Loucy (cell line): ENCODE results near the gene MT1E.

Source experiments
- H2AFZ ChIP-seq: fragments of 200-600 bp; sonication (generic); 2 replicates; pipeline ENCODE4 v1.6.0; 2016; ENCODE audit warnings: antibody characterized with exemption, mild to moderate bottlenecking, low read length, moderate library complexity
- H3F3A ChIP-seq: fragments of 200-600 bp; 2 replicates; pipeline ENCODE4 v1.6.0; 2016; ENCODE audit warnings: antibody characterized with exemption, low read depth, mild to moderate bottlenecking
- H3K27me3 ChIP-seq: fragments of 200-600 bp; sonication (generic); 2 replicates; pipeline ENCODE4 v1.6.1; 2014; ENCODE audit warnings: low read length, mild to moderate bottlenecking; ENCODE audit not compliant: insufficient read depth, poor library complexity, severe bottlenecking
- H3K36me3 ChIP-seq: fragments of 200-600 bp; sonication (generic); 2 replicates; pipeline ENCODE4 v1.6.1; 2016; ENCODE audit warnings: low read length; ENCODE audit not compliant: insufficient read depth
- H3K4me1 ChIP-seq: fragments of 200-600 bp; sonication (generic); 2 replicates; pipeline ENCODE4 v1.5.1; 2014; ENCODE audit warnings: low read length, mild to moderate bottlenecking; ENCODE audit not compliant: insufficient read depth, poor library complexity, severe bottlenecking
- H3K4me2 ChIP-seq: fragments of 200-600 bp; sonication (generic); 2 replicates; pipeline ENCODE4 v1.6.0; 2014; ENCODE audit warnings: antibody characterized with exemption, low read length, low read depth, mild to moderate bottlenecking; ENCODE audit not compliant: poor library complexity, severe bottlenecking
- H3K4me3 ChIP-seq: fragments of 200-600 bp; sonication (generic); 2 replicates; pipeline ENCODE4 v1.5.1; 2014; ENCODE audit warnings: low read length, mild to moderate bottlenecking, mixed read lengths; ENCODE audit not compliant: poor library complexity, severe bottlenecking
- H3K79me2 ChIP-seq: fragments of 200-600 bp; sonication (generic); 2 replicates; pipeline ENCODE4 v1.6.1; 2014; ENCODE audit warnings: low read length; ENCODE audit not compliant: insufficient read depth
- H3K9ac ChIP-seq: fragments of 200-600 bp; sonication (generic); 2 replicates; pipeline ENCODE4 v1.6.0; 2014; ENCODE audit warnings: mild to moderate bottlenecking, low read depth, low read length, moderate library complexity; ENCODE audit not compliant: poor library complexity, severe bottlenecking
- H3K9me2 ChIP-seq: fragments of 200-600 bp; sonication (generic); replicated peaks from 2 replicates; pipeline ENCODE4 v1.6.1; 2016; ENCODE audit warnings: low read depth, low read length, mixed read lengths
- H3K9me3 ChIP-seq: fragments of 200-600 bp; sonication (generic); 2 replicates; pipeline ENCODE4 v1.6.1; 2014; ENCODE audit warnings: mild to moderate bottlenecking, antibody characterized with exemption, low read length, low read depth; ENCODE audit not compliant: insufficient read depth
- H4K20me1 ChIP-seq: fragments of 200-600 bp; sonication (generic); 2 replicates; pipeline ENCODE4 v1.6.0; 2014; ENCODE audit warnings: antibody characterized with exemption, low read length, mild to moderate bottlenecking; ENCODE audit not compliant: insufficient read depth, poor library complexity, severe bottlenecking
- EZH2phosphoT487 ChIP-seq: fragments of 200-600 bp; IDR thresholded peaks from 2 replicates; pipeline ENCODE4 v1.6.1; 2018; ENCODE audit warnings: antibody characterized with exemption, mild to moderate bottlenecking, moderate library complexity, borderline replicate concordance
- TF ChIP-seq, protein P1 (sequence below): fragments of 200-600 bp; sonication (generic); conservative IDR thresholded peaks from 2 replicates; pipeline ENCODE4 v1.5.1; 2014; ENCODE audit warnings: mild to moderate bottlenecking, antibody characterized with exemption, low read length

Gene MT1E

GRCh38 chr16:56631197-56631596 is 5.6 kb downstream of the MT1E start:
- Histone ChIP-seq H3K9me2 (no peaks in the 10 kb centered on the region), H3K9me3 (no peaks in the 10 kb centered on the region), H3K27me3 (no peaks in the 10 kb centered on the region), H2AFZ (no peak overlapping the region), H3K4me3 (no peak overlapping the region), H3K9ac (no peak overlapping the region), H4K20me1 (no peaks in the 10 kb centered on the region), H3K79me2 (no peaks in the 10 kb centered on the region), H3K4me1 (no peaks in the 10 kb centered on the region), H3K4me2 (no peak overlapping the region), H3F3A (no peaks in the 10 kb centered on the region), H3K36me3 (no peaks in the 10 kb centered on the region)
- no peak for TF ChIP-seq EZH2phosphoT487
- TF ChIP-seq, protein P1, sequence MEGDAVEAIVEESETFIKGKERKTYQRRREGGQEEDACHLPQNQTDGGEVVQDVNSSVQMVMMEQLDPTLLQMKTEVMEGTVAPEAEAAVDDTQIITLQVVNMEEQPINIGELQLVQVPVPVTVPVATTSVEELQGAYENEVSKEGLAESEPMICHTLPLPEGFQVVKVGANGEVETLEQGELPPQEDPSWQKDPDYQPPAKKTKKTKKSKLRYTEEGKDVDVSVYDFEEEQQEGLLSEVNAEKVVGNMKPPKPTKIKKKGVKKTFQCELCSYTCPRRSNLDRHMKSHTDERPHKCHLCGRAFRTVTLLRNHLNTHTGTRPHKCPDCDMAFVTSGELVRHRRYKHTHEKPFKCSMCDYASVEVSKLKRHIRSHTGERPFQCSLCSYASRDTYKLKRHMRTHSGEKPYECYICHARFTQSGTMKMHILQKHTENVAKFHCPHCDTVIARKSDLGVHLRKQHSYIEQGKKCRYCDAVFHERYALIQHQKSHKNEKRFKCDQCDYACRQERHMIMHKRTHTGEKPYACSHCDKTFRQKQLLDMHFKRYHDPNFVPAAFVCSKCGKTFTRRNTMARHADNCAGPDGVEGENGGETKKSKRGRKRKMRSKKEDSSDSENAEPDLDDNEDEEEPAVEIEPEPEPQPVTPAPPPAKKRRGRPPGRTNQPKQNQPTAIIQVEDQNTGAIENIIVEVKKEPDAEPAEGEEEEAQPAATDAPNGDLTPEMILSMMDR, result no peak

GRCh38 chr16:56631832-56632155 is 6.2 kb downstream of the MT1E start:
- Histone ChIP-seq H3K36me3 (no peaks in the 10 kb centered on the region), H3K4me3 (no peak overlapping the region), H3K79me2 (no peaks in the 10 kb centered on the region), H3K9ac (no peak overlapping the region), H3K4me2 (no peak overlapping the region), H2AFZ (no peak overlapping the region), H3K4me1 (no peaks in the 10 kb centered on the region), H3F3A (no peaks in the 10 kb centered on the region), H4K20me1 (no peaks in the 10 kb centered on the region), H3K27me3 (no peaks in the 10 kb centered on the region), H3K9me3 (no peaks in the 10 kb centered on the region), H3K9me2 (no peaks in the 10 kb centered on the region)
- TF ChIP-seq EZH2phosphoT487, result no peak
- TF ChIP-seq, protein P1, result no peak

- Histone ChIP-seq H3K36me3 (no peaks in the 10 kb centered on the region), H3F3A (no peaks in the 10 kb centered on the region), H3K9ac (no peak within 1 kb of the TSS), H2AFZ (no peak within 1 kb of the TSS), H3K9me3 (no peaks in the 10 kb centered on the region), H3K9me2 (no peaks in the 10 kb centered on the region), H3K27me3 (no peaks in the 10 kb centered on the region), H3K4me2 (no peak within 1 kb of the TSS), H3K4me3 (no peak within 1 kb of the TSS), H4K20me1 (no peaks in the 10 kb centered on the region), H3K4me1 (no peaks in the 10 kb centered on the region), H3K79me2 (no peaks in the 10 kb centered on the region)
- no peak for TF ChIP-seq EZH2phosphoT487
- TF ChIP-seq, protein P1, result no peak
Observed at GRCh38 chr16:56632156-56632847, 6.7 kb downstream of the MT1E start, which contains the start of gene MT1M. Gene MT1M, plus strand, starts transcription at chr16:56632659. Its CDS starts 73 bp downstream, at chr16:56632732.
